ENCODE measurements around the gene SLC22A5. TPM values are rescaled to one million over a fixed set of nuclear protein-coding genes. Genes with fewer than 3 reads are reported as not detected.

SLC22A5 gene
- total and polyA plus RNA-seq, 10 of the 15 experiments (the other 5 are each of a cell fraction or from before 2014, with no cell fraction given), result 1.1 to 4.4 (median 2.3) TPM

DNA sequence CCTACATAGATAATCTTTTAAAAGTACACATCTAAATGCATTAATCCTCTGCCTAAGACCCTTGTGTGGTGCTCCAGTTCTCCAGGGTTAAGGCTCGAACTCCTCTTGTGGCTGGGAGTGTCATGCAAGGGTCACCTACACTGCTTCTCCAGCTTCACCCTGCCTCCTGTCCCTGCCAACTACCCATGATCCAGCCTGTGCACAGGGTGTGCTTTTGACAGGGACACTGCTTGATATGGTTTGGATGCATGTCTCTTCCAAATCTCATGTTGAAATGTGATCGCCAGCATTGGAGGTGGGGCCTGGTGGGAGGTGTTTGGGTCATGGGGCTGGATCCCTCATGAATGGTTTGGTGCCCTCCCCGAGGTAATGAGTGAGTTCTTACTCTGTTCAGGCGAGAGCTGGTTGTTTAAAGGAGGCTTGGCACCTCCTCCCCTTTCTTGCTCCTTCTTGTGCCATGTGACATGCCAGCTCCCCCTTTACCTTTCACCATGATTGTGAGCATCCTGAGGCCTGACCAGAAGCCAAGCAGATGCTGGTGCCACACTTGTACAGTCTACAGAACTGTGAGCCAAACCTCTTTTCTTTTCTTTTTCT is 48.5 kb downstream of the SLC22A5 start (continued):
- TF ChIP-seq, protein P1, sequence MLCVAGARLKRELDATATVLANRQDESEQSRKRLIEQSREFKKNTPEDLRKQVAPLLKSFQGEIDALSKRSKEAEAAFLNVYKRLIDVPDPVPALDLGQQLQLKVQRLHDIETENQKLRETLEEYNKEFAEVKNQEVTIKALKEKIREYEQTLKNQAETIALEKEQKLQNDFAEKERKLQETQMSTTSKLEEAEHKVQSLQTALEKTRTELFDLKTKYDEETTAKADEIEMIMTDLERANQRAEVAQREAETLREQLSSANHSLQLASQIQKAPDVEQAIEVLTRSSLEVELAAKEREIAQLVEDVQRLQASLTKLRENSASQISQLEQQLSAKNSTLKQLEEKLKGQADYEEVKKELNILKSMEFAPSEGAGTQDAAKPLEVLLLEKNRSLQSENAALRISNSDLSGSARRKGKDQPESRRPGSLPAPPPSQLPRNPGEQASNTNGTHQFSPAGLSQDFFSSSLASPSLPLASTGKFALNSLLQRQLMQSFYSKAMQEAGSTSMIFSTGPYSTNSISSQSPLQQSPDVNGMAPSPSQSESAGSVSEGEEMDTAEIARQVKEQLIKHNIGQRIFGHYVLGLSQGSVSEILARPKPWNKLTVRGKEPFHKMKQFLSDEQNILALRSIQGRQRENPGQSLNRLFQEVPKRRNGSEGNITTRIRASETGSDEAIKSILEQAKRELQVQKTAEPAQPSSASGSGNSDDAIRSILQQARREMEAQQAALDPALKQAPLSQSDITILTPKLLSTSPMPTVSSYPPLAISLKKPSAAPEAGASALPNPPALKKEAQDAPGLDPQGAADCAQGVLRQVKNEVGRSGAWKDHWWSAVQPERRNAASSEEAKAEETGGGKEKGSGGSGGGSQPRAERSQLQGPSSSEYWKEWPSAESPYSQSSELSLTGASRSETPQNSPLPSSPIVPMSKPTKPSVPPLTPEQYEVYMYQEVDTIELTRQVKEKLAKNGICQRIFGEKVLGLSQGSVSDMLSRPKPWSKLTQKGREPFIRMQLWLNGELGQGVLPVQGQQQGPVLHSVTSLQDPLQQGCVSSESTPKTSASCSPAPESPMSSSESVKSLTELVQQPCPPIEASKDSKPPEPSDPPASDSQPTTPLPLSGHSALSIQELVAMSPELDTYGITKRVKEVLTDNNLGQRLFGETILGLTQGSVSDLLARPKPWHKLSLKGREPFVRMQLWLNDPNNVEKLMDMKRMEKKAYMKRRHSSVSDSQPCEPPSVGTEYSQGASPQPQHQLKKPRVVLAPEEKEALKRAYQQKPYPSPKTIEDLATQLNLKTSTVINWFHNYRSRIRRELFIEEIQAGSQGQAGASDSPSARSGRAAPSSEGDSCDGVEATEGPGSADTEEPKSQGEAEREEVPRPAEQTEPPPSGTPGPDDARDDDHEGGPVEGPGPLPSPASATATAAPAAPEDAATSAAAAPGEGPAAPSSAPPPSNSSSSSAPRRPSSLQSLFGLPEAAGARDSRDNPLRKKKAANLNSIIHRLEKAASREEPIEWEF (IDR thresholded peaks at IDR 0.05; ENCODE audit: insufficient replicate concordance, low read depth, low read length), result no peak
- TF ChIP-seq, protein P2, sequence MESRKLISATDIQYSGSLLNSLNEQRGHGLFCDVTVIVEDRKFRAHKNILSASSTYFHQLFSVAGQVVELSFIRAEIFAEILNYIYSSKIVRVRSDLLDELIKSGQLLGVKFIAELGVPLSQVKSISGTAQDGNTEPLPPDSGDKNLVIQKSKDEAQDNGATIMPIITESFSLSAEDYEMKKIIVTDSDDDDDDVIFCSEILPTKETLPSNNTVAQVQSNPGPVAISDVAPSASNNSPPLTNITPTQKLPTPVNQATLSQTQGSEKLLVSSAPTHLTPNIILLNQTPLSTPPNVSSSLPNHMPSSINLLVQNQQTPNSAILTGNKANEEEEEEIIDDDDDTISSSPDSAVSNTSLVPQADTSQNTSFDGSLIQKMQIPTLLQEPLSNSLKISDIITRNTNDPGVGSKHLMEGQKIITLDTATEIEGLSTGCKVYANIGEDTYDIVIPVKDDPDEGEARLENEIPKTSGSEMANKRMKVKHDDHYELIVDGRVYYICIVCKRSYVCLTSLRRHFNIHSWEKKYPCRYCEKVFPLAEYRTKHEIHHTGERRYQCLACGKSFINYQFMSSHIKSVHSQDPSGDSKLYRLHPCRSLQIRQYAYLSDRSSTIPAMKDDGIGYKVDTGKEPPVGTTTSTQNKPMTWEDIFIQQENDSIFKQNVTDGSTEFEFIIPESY (IDR thresholded peaks at IDR 0.05), result no peak
- TF ChIP-seq PAX8 (IDR thresholded peaks at IDR 0.05) (no peak), POLR2AphosphoS5 (IDR thresholded peaks at IDR 0.05; ENCODE audit: low read length) (0 out of 2 replicates have a peak, but pooled peaks have one; percentile 32)
- TF ChIP-seq, protein P3, sequence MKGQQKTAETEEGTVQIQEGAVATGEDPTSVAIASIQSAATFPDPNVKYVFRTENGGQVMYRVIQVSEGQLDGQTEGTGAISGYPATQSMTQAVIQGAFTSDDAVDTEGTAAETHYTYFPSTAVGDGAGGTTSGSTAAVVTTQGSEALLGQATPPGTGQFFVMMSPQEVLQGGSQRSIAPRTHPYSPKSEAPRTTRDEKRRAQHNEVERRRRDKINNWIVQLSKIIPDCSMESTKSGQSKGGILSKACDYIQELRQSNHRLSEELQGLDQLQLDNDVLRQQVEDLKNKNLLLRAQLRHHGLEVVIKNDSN (IDR thresholded peaks at IDR 0.05; ENCODE audit: borderline replicate concordance, extremely low read length, insufficient read depth, low read depth, low read length), result no peak

All from GM12878 (cell line).